ENCODE results near the gene SH3GLB1. TPM values are rescaled to one million over a fixed set of nuclear protein-coding genes. Genes with fewer than 3 reads are reported as not detected.

The SH3GLB1 gene
- total RNA-seq, 4 donors from 2014 or later = 94.9 to 135 (median 98.6) TPM

GRCh38 chr1:86753700-86754099 is 49.3 kb downstream of the SH3GLB1 start:
- no peak for TF ChIP-seq CTCF (IDR thresholded peaks at IDR 0.05; ENCODE audit: low read depth)

DNA sequence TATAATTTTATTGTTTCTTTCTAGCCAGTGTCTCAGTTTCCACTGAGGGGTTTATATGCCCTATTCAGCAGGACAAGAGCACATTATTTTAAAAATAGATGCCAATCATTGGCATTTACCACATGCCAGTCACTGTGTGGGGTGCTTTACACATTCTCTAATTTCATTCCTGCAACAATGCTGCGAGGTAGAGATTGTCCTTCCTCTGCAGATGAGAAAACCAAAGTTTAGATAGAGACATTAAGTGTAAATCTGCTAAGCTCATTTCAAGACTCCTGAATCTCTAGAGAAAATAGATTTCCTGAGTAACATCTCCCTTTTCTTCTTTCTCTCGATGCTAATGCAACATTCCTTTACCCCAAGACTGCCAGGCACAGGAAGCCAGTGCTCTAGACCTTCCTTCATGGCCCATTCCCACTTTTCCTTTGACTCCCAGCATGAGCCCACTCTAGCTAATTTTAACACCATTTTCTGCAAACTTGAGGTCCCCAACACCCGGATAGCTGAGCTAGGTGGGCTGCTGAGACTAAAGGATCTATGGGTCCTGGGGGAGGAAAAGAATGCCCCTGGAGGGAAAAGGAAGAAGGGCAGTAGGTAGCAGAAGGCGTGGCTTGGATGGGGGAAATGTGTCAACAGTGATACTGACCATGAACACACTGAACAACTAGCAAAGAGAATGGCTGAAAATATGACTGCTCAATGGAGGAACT is 50.0 kb downstream of the SH3GLB1 start:
- no peak for TF ChIP-seq CTCF (IDR thresholded peaks at IDR 0.05; ENCODE audit: low read depth)

DNA sequence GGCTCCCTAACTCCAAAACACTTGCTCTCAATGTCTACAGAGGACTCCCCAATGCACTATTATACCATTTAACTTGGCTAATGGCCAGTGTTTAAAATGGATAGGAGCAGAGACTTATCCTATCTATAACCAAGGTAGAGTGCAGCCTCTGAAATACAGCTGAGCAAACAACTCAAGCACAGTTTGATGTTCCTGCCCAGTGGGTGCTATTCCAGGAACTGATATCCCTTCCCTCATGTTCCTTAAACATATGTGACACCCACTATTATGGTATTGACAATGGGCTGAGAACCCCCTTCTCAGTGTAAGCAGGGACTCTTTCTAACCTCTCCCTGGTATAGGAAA is 51.7 kb downstream of the SH3GLB1 start:
- TF ChIP-seq CTCF (IDR thresholded peaks at IDR 0.05; ENCODE audit: low read depth) = no peak

DNA sequence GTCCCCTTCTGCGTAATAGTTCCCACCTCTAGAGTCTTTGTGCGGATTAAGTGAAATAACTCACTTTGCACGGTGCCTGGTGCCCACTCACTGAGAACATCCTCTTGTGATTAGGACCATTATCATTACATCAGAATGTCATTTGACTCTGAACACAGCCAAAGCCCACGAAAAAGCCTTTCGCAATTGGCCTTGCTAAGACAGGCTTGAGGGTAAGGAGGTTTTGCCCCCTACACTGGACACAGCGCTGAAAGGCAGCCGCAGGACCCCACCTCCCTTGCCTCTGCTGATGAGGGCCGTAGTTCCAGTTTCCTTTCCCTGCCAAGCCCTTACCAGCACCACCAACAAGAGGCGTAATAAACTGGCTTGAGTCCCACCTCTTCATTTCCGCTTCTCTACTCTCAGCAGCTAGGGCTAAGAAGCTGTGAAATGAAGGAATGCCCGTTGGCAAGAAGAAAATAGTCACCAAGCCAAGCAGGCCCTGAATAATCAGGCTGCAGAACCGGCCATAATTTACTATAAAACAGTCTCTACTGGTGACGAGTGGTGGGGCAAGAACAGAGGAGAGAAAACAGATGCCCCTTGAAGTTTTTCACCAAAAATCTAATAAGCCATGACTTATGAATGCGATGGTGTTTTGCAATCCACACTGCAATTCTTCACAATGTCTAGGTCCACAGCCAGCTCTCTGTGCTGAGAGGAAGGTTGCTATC is 53.1 kb downstream of the SH3GLB1 start:
- no peak for TF ChIP-seq CTCF (IDR thresholded peaks at IDR 0.05; ENCODE audit: low read depth)

DNA sequence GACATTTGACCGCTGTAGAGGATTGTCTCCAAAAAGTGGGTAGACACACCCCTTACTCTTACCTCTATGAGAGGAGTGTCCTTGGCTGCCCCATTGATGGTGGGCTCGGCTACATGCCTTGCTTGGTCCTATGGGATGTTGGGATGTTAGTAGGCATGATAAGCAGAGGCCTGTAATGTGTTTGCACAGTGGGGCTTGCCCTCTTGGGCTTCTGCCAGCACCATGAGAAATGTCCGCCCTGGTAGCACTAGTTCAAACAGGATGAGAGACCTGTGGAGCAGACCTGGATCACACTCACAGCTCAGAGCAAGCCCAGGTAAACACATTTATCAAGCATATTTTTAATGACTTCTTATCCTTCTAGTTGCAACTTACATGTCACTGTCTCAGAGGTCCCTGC is 54.2 kb downstream of the SH3GLB1 start:
- TF ChIP-seq CTCF (IDR thresholded peaks at IDR 0.05; ENCODE audit: low read depth) = no peak

GRCh38 chr1:86760199-86760598 is 55.8 kb downstream of the SH3GLB1 start:
- TF ChIP-seq CTCF (IDR thresholded peaks at IDR 0.05; ENCODE audit: low read depth) = no peak

DNA sequence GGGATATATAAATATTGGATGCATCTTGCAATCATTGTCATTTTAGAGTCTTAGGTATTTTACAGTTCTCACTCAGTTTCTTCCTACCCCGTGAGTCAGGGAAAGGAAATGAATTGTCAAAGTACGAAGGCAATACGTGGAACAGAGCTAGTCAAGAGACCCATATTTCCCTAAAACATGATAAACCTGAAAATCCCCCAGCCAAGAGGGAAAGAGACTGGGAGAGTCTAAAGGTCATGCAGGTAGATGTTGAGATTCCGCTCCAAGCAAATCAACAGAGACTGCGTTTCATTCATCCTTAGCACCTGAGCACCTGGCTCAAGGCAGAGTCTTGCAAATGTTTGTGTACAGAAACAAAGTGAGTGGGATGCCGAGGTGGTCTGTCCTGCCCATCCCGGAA is 58.0 kb downstream of the SH3GLB1 start:
- no peak for TF ChIP-seq CTCF (IDR thresholded peaks at IDR 0.05; ENCODE audit: low read depth)
